GM12892 (cell line): ENCODE measurements around the gene INTS2.

Source experiments
- POLR2A ChIP-seq: IDR thresholded peaks from 2 replicates; pipeline ENCODE4 v1.6.1; 2011; ENCODE audit warnings: low read depth, low read length, control low read depth
- POLR2AphosphoS5 ChIP-seq: IDR thresholded peaks from 2 replicates; pipeline ENCODE4 v1.6.1; 2011; ENCODE audit warnings: low read depth, low read length, control low read depth
- TAF1 ChIP-seq: IDR thresholded peaks from 2 replicates; pipeline ENCODE4 v1.6.1; 2011; ENCODE audit warnings: low read depth, mild to moderate bottlenecking, control low read depth, low read length, borderline replicate concordance

DNA sequence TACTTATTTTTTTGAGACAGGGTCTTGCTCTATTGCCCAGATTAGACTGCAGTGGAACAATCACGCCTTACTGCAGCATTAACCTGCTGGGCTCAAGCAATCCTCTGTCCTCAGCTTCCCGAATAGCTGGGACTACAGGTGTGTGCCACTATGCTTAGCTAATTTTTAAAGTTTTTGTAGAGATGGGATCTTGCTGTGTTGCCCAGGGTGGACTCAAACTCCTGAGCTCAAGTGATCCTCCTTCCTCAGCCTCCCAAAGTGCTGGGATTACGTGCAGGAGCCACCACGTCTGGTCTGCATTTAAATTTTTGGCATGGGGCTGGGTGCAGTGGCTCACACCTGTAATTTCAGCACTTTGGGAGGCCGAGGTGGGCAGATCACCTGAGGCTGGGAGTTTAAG is 41.0 kb upstream of the INTS2 start:
- TF ChIP-seq POLR2AphosphoS5, result no peak
- TF ChIP-seq TAF1, result no peak
- TF ChIP-seq POLR2A, result no peak
